Measurements from ENCODE around the gene SLC2A13. TPM values are rescaled to one million over a fixed set of nuclear protein-coding genes. Genes with fewer than 3 reads are reported as not detected.

The SLC2A13 gene
- polyA plus RNA-seq, 1 donor (not counting 4 experiments of a cell fraction or from before 2014, with no cell fraction given) = 1.1 TPM

DNA sequence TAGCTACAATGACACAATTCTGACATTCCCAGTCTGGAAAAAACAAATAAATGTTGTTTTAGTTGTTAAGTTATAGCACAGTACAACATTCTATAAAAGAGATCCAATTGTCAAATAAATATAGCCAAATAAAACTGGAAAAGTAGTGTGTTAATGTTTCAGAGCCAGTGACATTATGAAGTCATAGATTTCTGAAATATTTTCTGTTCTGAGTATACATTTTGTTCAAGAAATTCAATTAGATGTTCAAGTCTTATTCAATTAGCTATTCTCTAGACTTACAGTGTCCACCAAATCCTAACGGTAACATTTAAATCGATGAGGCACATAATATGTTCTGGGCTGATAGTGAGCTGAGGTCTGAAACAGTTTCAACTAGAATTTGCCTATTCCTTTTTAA, 290.1 kb downstream of the SLC2A13 start:
- no peak overlapping the region for H2AFZ ChIP-seq (ENCODE audit: control insufficient read depth, low read length)

DNA sequence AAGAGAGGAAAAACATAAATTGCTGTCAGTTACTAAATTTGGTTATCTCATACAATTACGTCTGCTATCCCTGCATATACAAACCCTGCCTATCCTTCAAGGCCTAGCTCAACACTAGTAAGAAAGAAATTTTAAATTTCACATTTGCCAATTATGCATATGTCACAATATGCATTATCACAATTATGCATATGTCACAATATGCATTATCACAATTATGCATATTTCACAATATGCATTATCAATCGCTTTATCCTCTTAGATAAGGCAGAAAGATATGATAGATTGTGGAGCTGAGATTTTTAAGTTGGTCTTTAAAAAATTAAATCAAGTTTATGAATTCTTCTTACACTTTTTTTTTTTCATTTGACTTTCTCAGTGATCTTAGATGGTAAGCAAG, 291.3 kb downstream of the SLC2A13 start:
- no peaks in the 10 kb centered on the region for H4K20me1 ChIP-seq (ENCODE audit: control insufficient read depth, extremely low read depth, insufficient read depth, low read length)
- no peak for FAIRE-seq
- no peaks in the 10 kb centered on the region for H3K36me3 ChIP-seq (ENCODE audit: control insufficient read depth in 2 of 2, extremely low read depth in 1 of 2, insufficient read depth in 2 of 2, low read length in 2 of 2)
- no peak overlapping the region for H2AFZ ChIP-seq (ENCODE audit: control insufficient read depth, low read length)
- dilution Hi-C loops (cut with MboI; ENCODE audit: extremely low pct_ligation_motif_present, low sequenced_read_pairs) = no loop called here
- TF ChIP-seq, protein P1, sequence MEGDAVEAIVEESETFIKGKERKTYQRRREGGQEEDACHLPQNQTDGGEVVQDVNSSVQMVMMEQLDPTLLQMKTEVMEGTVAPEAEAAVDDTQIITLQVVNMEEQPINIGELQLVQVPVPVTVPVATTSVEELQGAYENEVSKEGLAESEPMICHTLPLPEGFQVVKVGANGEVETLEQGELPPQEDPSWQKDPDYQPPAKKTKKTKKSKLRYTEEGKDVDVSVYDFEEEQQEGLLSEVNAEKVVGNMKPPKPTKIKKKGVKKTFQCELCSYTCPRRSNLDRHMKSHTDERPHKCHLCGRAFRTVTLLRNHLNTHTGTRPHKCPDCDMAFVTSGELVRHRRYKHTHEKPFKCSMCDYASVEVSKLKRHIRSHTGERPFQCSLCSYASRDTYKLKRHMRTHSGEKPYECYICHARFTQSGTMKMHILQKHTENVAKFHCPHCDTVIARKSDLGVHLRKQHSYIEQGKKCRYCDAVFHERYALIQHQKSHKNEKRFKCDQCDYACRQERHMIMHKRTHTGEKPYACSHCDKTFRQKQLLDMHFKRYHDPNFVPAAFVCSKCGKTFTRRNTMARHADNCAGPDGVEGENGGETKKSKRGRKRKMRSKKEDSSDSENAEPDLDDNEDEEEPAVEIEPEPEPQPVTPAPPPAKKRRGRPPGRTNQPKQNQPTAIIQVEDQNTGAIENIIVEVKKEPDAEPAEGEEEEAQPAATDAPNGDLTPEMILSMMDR (optimal IDR thresholded peaks at IDR 0.05 in 1 of 3, IDR thresholded peaks at IDR 0.05 in 1 of 3, conservative IDR thresholded peaks at IDR 0.05 in 1 of 3; ENCODE audit: extremely low read depth in 1 of 3, insufficient read depth in 2 of 3, low read length in 3 of 3) = no peak
- no peak for TF ChIP-seq EZH2 (IDR thresholded peaks at IDR 0.05; ENCODE audit: low read length)
- H3K27ac ChIP-seq (ENCODE audit: control insufficient read depth, insufficient read depth, low read length) = no peak overlapping the region
- H3K9me3 ChIP-seq (ENCODE audit: control insufficient read depth, low read depth, low read length) = no peaks in the 10 kb centered on the region
- no peaks in the 10 kb centered on the region for H3K27me3 ChIP-seq (ENCODE audit: control insufficient read depth, extremely low read depth, insufficient read depth, low read length)
- no peak overlapping the region for H3K9ac ChIP-seq (ENCODE audit: control insufficient read depth, extremely low read depth, insufficient read depth, low read length)
- H3K4me2 ChIP-seq (ENCODE audit: control insufficient read depth, extremely low read depth, insufficient read depth, low read depth, low read length) = no peak overlapping the region
- no peaks in the 10 kb centered on the region for H3K79me2 ChIP-seq (ENCODE audit: control insufficient read depth, insufficient read depth, low read length)
- H3K4me3 ChIP-seq (ENCODE audit: control insufficient read depth in 2 of 3, extremely low read depth in 1 of 3, insufficient read depth in 2 of 3, low read depth in 1 of 3, low read length in 3 of 3) = no peak overlapping the region
- no peaks in the 10 kb centered on the region for H3K4me1 ChIP-seq (ENCODE audit: control insufficient read depth, extremely low read depth, insufficient read depth, low read length)
- no peak for DNase-seq (ENCODE audit: low read depth, low spot score)
- H3K9me1 ChIP-seq (ENCODE audit: control insufficient read depth, extremely low read depth, insufficient read depth, low read length) = no peaks in the 10 kb centered on the region

More for the DNA sequence above, 290.1 kb downstream of the SLC2A13 start:
- no peaks in the 10 kb centered on the region for H3K27me3 ChIP-seq (ENCODE audit: control insufficient read depth, extremely low read depth, insufficient read depth, low read length)
- H3K9ac ChIP-seq (ENCODE audit: control insufficient read depth, extremely low read depth, insufficient read depth, low read length) = no peak overlapping the region
- H3K4me1 ChIP-seq (ENCODE audit: control insufficient read depth, extremely low read depth, insufficient read depth, low read length) = no peaks in the 10 kb centered on the region
- DNase-seq (ENCODE audit: low read depth, low spot score) = no peak
- FAIRE-seq = no peak
- H4K20me1 ChIP-seq (ENCODE audit: control insufficient read depth, extremely low read depth, insufficient read depth, low read length) = no peaks in the 10 kb centered on the region
- no peak for TF ChIP-seq EZH2 (IDR thresholded peaks at IDR 0.05; ENCODE audit: low read length)
- TF ChIP-seq, protein P1 (optimal IDR thresholded peaks at IDR 0.05 in 1 of 3, IDR thresholded peaks at IDR 0.05 in 1 of 3, conservative IDR thresholded peaks at IDR 0.05 in 1 of 3; ENCODE audit: extremely low read depth in 1 of 3, insufficient read depth in 2 of 3, low read length in 3 of 3) = no peak
- H3K4me2 ChIP-seq (ENCODE audit: control insufficient read depth, extremely low read depth, insufficient read depth, low read depth, low read length) = no peak overlapping the region
- H3K27ac ChIP-seq (ENCODE audit: control insufficient read depth, insufficient read depth, low read length) = no peak overlapping the region
- H3K9me1 ChIP-seq (ENCODE audit: control insufficient read depth, extremely low read depth, insufficient read depth, low read length) = no peaks in the 10 kb centered on the region
- no peaks in the 10 kb centered on the region for H3K79me2 ChIP-seq (ENCODE audit: control insufficient read depth, insufficient read depth, low read length)
- H3K9me3 ChIP-seq (ENCODE audit: control insufficient read depth, low read depth, low read length) = no peaks in the 10 kb centered on the region
- H3K4me3 ChIP-seq (ENCODE audit: control insufficient read depth in 2 of 3, extremely low read depth in 1 of 3, insufficient read depth in 2 of 3, low read depth in 1 of 3, low read length in 3 of 3) = no peak overlapping the region
- no peaks in the 10 kb centered on the region for H3K36me3 ChIP-seq (ENCODE audit: control insufficient read depth in 2 of 2, extremely low read depth in 1 of 2, insufficient read depth in 2 of 2, low read length in 2 of 2)
- dilution Hi-C loops (cut with MboI; ENCODE audit: extremely low pct_ligation_motif_present, low sequenced_read_pairs) = no loop called here

All from keratinocyte (primary cell).